Osteocyte (in vitro differentiated cells): Measurements from ENCODE around the gene OTOS. TPM values are rescaled to one million over a fixed set of nuclear protein-coding genes. Genes with fewer than 3 reads are reported as not detected.

Experiments
- DNase-seq: peaks from one replicate; pipeline ENCODE4 v3.0.0; 2021; ENCODE audit warnings: mixed read lengths; ENCODE audit not compliant: unreplicated experiment; ENCODE audit errors: extremely low spot score
- H3K27ac Mint-ChIP-seq: one replicate; pipeline ENCODE4 v1.8.0; 2021; ENCODE audit warnings: mild to moderate bottlenecking, mixed read lengths; ENCODE audit not compliant: unreplicated experiment
- H3K27me3 Mint-ChIP-seq: one replicate; pipeline ENCODE4 v1.8.0; 2021; ENCODE audit warnings: mixed read lengths; ENCODE audit not compliant: unreplicated experiment
- H3K36me3 Mint-ChIP-seq: one replicate; pipeline ENCODE4 v1.8.0; 2021; ENCODE audit warnings: mixed read lengths; ENCODE audit not compliant: unreplicated experiment
- H3K4me1 Mint-ChIP-seq: one replicate; pipeline ENCODE4 v1.8.0; 2021; ENCODE audit warnings: mixed read lengths; ENCODE audit not compliant: unreplicated experiment
- H3K4me3 Mint-ChIP-seq: one replicate; pipeline ENCODE4 v1.8.0; 2021; ENCODE audit warnings: mild to moderate bottlenecking, moderate library complexity, mixed read lengths; ENCODE audit not compliant: unreplicated experiment
- H3K9me3 Mint-ChIP-seq: one replicate; pipeline ENCODE4 v1.8.0; 2021; ENCODE audit warnings: mixed read lengths; ENCODE audit not compliant: unreplicated experiment
- CTCF ChIP-seq: fragments of 200-600 bp; sonication (generic); IDR thresholded peaks from 2 replicates; pipeline ENCODE4 v1.5.0; 2021; ENCODE audit warnings: antibody characterized with exemption, mild to moderate bottlenecking, moderate library complexity
- total RNA-seq: library from RNA; stranded (reverse); gene quantifications from 2 replicates; pipeline ENCODE4 v1.2.1, GENCODE V29; 2021

The OTOS gene
- total RNA-seq, 1 donor from 2014 or later: not detected

GRCh38 chr2:240170883-240171282, 30.4 kb upstream of the OTOS start:
- no peak for TF ChIP-seq CTCF
- Mint-ChIP-seq H3K27ac (no peak overlapping the region), H3K27me3 (peaks cover 45% of the 10 kb centered on the region), H3K4me1 (peaks cover 4% of the 10 kb centered on the region), H3K4me3 (no peak overlapping the region), H3K9me3 (no peaks in the 10 kb centered on the region), H3K36me3 (no peaks in the 10 kb centered on the region)
- no peak for DNase-seq

- Mint-ChIP-seq H3K36me3 (no peaks in the 10 kb centered on the region), H3K4me3 (no peak overlapping the region), H3K27me3 (peaks cover 39% of the 10 kb centered on the region), H3K9me3 (no peaks in the 10 kb centered on the region), H3K27ac (no peak overlapping the region), H3K4me1 (peaks cover 4% of the 10 kb centered on the region)
- DNase-seq: no peak
- no peak for TF ChIP-seq CTCF
These were observed 29.9 kb upstream of the OTOS start for GRCh38 chr2:240170354-240170735.

- H3K4me1 Mint-ChIP-seq: peaks cover 4% of the 10 kb centered on the region
- no peak overlapping the region for H3K4me3 Mint-ChIP-seq
- H3K36me3 Mint-ChIP-seq: no peaks in the 10 kb centered on the region
- no peak overlapping the region for H3K27ac Mint-ChIP-seq
- TF ChIP-seq CTCF: no peak
- no peaks in the 10 kb centered on the region for H3K9me3 Mint-ChIP-seq
- DNase-seq: no peak
- H3K27me3 Mint-ChIP-seq: peaks cover 33% of the 10 kb centered on the region
These were observed 29.3 kb upstream of the OTOS start for GRCh38 chr2:240169486-240170353.

- H3K36me3 Mint-ChIP-seq: no peaks in the 10 kb centered on the region
- H3K27me3 Mint-ChIP-seq: peaks cover 26% of the 10 kb centered on the region
- H3K4me3 Mint-ChIP-seq: no peak overlapping the region
- peaks cover 4% of the 10 kb centered on the region for H3K4me1 Mint-ChIP-seq
- DNase-seq: no peak
- TF ChIP-seq CTCF: no peak
- H3K9me3 Mint-ChIP-seq: no peaks in the 10 kb centered on the region
- no peak overlapping the region for H3K27ac Mint-ChIP-seq
These were observed 28.3 kb upstream of the OTOS start for GRCh38 chr2:240168546-240169361.

- H3K27me3 Mint-ChIP-seq: peaks cover 23% of the 10 kb centered on the region
- H3K36me3 Mint-ChIP-seq: no peaks in the 10 kb centered on the region
- no peak overlapping the region for H3K27ac Mint-ChIP-seq
- no peak for TF ChIP-seq CTCF
- H3K4me1 Mint-ChIP-seq: peaks cover 4% of the 10 kb centered on the region
- H3K4me3 Mint-ChIP-seq: no peak overlapping the region
- H3K9me3 Mint-ChIP-seq: no peaks in the 10 kb centered on the region
- no peak for DNase-seq
These were observed 27.6 kb upstream of the OTOS start for GRCh38 chr2:240168041-240168440.
